ENCODE results near the gene RGL4.

GRCh38 chr22:23695141-23695540 lies 4.3 kb downstream of the RGL4 start:
- no peak for TF ChIP-seq CTCF (IDR thresholded peaks at IDR 0.05; ENCODE audit: insufficient read depth, low read depth, low read length)
- TF ChIP-seq EZH2 (IDR thresholded peaks at IDR 0.05; ENCODE audit: insufficient read depth, low read length): no peak

All from astrocyte (in vitro differentiated cells and primary cell).